GM23248 (cell line): ENCODE results near the gene ZSWIM5. TPM values are rescaled to one million over a fixed set of nuclear protein-coding genes. Genes with fewer than 3 reads are reported as not detected.

ENCODE experiments used
- DNase-seq: peaks from one replicate; pipeline ENCODE4 v3.0.0-alpha.2; 2015
- H2AFZ ChIP-seq: fragments of 200-600 bp; sonication (generic); 2 replicates; pipeline ENCODE4 v1.6.1; 2016; ENCODE audit warnings: antibody characterized with exemption
- H3F3A ChIP-seq: fragments of 200-600 bp; sonication (generic); 2 replicates; pipeline ENCODE4 v1.6.1; 2016; ENCODE audit warnings: mild to moderate bottlenecking, antibody characterized with exemption, mixed run types; ENCODE audit not compliant: insufficient read depth
- H3K27ac ChIP-seq: fragments of 200-600 bp; sonication (generic); 2 replicates; pipeline ENCODE4 v1.5.1; 2016; ENCODE audit warnings: mild to moderate bottlenecking
- H3K27me3 ChIP-seq: fragments of 200-600 bp; sonication (generic); replicated peaks from 2 replicates; pipeline ENCODE4 v1.6.1; 2016; ENCODE audit warnings: mild to moderate bottlenecking; ENCODE audit not compliant: insufficient read depth
- H3K36me3 ChIP-seq: fragments of 200-600 bp; sonication (generic); 2 replicates; pipeline ENCODE4 v1.6.1; 2016; ENCODE audit warnings: low read depth, mild to moderate bottlenecking
- H3K4me1 ChIP-seq: fragments of 200-600 bp; sonication (generic); 2 replicates; pipeline ENCODE4 v1.6.1; 2016; ENCODE audit warnings: mild to moderate bottlenecking; ENCODE audit not compliant: insufficient read depth
- H3K4me2 ChIP-seq: fragments of 200-600 bp; sonication (generic); one replicate; pipeline ENCODE4 v1.6.1; 2016; ENCODE audit warnings: mild to moderate bottlenecking; ENCODE audit not compliant: unreplicated experiment
- H3K4me3 ChIP-seq: fragments of 200-600 bp; sonication (generic); 2 replicates; pipeline ENCODE4 v1.5.1; 2016; ENCODE audit warnings: mild to moderate bottlenecking
- H3K79me2 ChIP-seq: fragments of 200-600 bp; sonication (generic); 2 replicates; pipeline ENCODE4 v1.6.1; 2016; ENCODE audit warnings: mild to moderate bottlenecking; ENCODE audit not compliant: insufficient read depth
- H3K9ac ChIP-seq: fragments of 200-600 bp; sonication (generic); 2 replicates; pipeline ENCODE4 v1.6.1; 2016; ENCODE audit warnings: mild to moderate bottlenecking
- H3K9me2 ChIP-seq: fragments of 200-600 bp; sonication (generic); 2 replicates; pipeline ENCODE4 v1.6.1; 2016; ENCODE audit warnings: mixed run types, mild to moderate bottlenecking, moderate library complexity; ENCODE audit not compliant: insufficient read depth
- H3K9me3 ChIP-seq: fragments of 200-600 bp; sonication (generic); one replicate; pipeline ENCODE4 v1.6.1; 2017; ENCODE audit warnings: low read depth
- H4K20me1 ChIP-seq: fragments of 200-600 bp; sonication (generic); 2 replicates; pipeline ENCODE4 v1.6.0; 2016; ENCODE audit not compliant: insufficient read depth
- EZH2 ChIP-seq: fragments of 200-600 bp; sonication (generic); IDR thresholded peaks from 2 replicates; pipeline ENCODE4 v1.6.1; 2018; ENCODE audit warnings: antibody characterized with exemption, mild to moderate bottlenecking; ENCODE audit not compliant: insufficient read depth, poor library complexity, severe bottlenecking
- EZH2phosphoT487 ChIP-seq: fragments of 200-600 bp; sonication (generic); IDR thresholded peaks from 2 replicates; pipeline ENCODE4 v1.6.1; 2018; ENCODE audit warnings: antibody characterized with exemption, moderate library complexity, mild to moderate bottlenecking, low read depth; ENCODE audit not compliant: insufficient read depth
- WGBS, 2 experiments: methylation state at CpG; one replicate each; pipeline ENCODE4 v1.1.6; 2015 to 2017; ENCODE audit warnings: low lambda C conversion rate in 2 of 2, low coverage in 1 of 2; ENCODE audit errors: missing lambda C conversion rate in 2 of 2; 5-methylcytosine and 5-hydroxymethylcytosine counted together
- in situ Hi-C: fragments of 300-500 bp; cut with MboI; formaldehyde crosslinking; loops from 2 replicates; pipeline ENCODE4 v1.15.0; 2020
- polyA plus RNA-seq: library from polyadenylated mRNA; unstranded; fragments of >200 nt; fragmentation: Nextera tagmentation; extraction: Ambion mirVana; gene quantifications from 2 replicates; pipeline ENCODE4 v1.2.1, GENCODE V29; 2016
- total RNA-seq: library from RNA; depleted of rRNA; stranded (reverse); fragments of >200 nt; shearing (Covaris generic); gene quantifications from 2 replicates; pipeline ENCODE4 v1.2.3, GENCODE V29; 2014

Gene ZSWIM5
- total and polyA plus RNA-seq, 2 experiments from 2014 or later, result 0.06 to 0.54 TPM

GRCh38 chr1:45011837-45012638 is 194.4 kb downstream of the ZSWIM5 start, which contains the start of gene UROD:
Gene UROD, plus strand, starts transcription at chr1:45012254. Its CDS starts 12 bp downstream, at chr1:45012266.
- Histone ChIP-seq H3K9ac (peak within 1 kb of the TSS; percentile 88), H3K36me3 (0 out of 2 replicates have a peak, but pooled peaks cover 5% of the 10 kb centered on the region), H3F3A (peaks cover 9% of the 10 kb centered on the region; the same call in 1 of the 2 replicates), H3K9me2 (no peaks in the 10 kb centered on the region), H4K20me1 (no peaks in the 10 kb centered on the region), H3K27ac (peak within 1 kb of the TSS; percentile 73), H3K4me3 (peak within 1 kb of the TSS; percentile 82), H3K4me2 (peak within 1 kb of the TSS; percentile 92), H2AFZ (peak within 1 kb of the TSS; percentile 100), H3K79me2 (peaks cover 40% of the 10 kb centered on the region), H3K4me1 (peaks cover 16% of the 10 kb centered on the region), H3K27me3 (no peaks in the 10 kb centered on the region), H3K9me3 (no peaks in the 10 kb centered on the region)
- TF ChIP-seq EZH2phosphoT487, result no peak
- TF ChIP-seq EZH2, result no peak
- DNase-seq, result peak; percentile 99
- in situ Hi-C loops, result loop anchor here (10.0 kb wide), 1 partner anchor 483 kb away; the partner anchor contains the start of gene TESK2
- 0 to 4% methylated on average over 20 to 21 of the region's 21 CpGs for WGBS, 2 experiments

GRCh38 chr1:45010855-45011811 is 195.3 kb downstream of the ZSWIM5 start, which contains the start of gene HECTD3:
Gene HECTD3, minus strand, starts transcription at chr1:45011324. Its CDS starts 67 bp downstream, at chr1:45011257.
- Histone ChIP-seq H3K9ac (peak within 1 kb of the TSS; percentile 88), H2AFZ (peak within 1 kb of the TSS; percentile 100), H3K9me3 (no peaks in the 10 kb centered on the region), H3K27ac (peak within 1 kb of the TSS; percentile 73), H3K9me2 (no peaks in the 10 kb centered on the region), H3K36me3 (0 out of 2 replicates have a peak, but pooled peaks cover 5% of the 10 kb centered on the region), H3F3A (peaks cover 9% of the 10 kb centered on the region; the same call in 1 of the 2 replicates), H3K27me3 (no peaks in the 10 kb centered on the region), H4K20me1 (no peaks in the 10 kb centered on the region), H3K79me2 (peaks cover 40% of the 10 kb centered on the region), H3K4me3 (peak within 1 kb of the TSS; percentile 82), H3K4me2 (peak within 1 kb of the TSS; percentile 92), H3K4me1 (peaks cover 16% of the 10 kb centered on the region)
- in situ Hi-C loops, result loop anchor here (10.0 kb wide), 1 partner anchor 484 kb away; the partner anchor contains the start of gene TESK2
- DNase-seq, result peak; percentile 87
- WGBS, 2 experiments, result 0 to 2% methylated on average over 45 to 50 of the region's 62 CpGs
- TF ChIP-seq EZH2phosphoT487, result no peak
- no peak for TF ChIP-seq EZH2

GRCh38 chr1:45009956-45010854 is 196.2 kb downstream of the ZSWIM5 start:
- DNase-seq, result peak; percentile 45
- TF ChIP-seq EZH2 (no peak), EZH2phosphoT487 (no peak)
- peaks cover 40% of the 10 kb centered on the region for H3K79me2 ChIP-seq
- H3K27ac ChIP-seq, result no peak overlapping the region
- H3K4me2 ChIP-seq, result peak overlapping the region; percentile 92
- in situ Hi-C loops, result loop anchor here (10.0 kb wide), 2 partner anchors 175 to 485 kb away; partner anchors contain the start of gene TESK2
- H3K4me3 ChIP-seq, result peak overlapping the region; percentile 82
- peaks cover 9% of the 10 kb centered on the region; the same call in 1 of the 2 replicates for H3F3A ChIP-seq
- H3K4me1 ChIP-seq, result peaks cover 16% of the 10 kb centered on the region
- peak overlapping the region; percentile 100 for H2AFZ ChIP-seq
- WGBS, 2 experiments, result 15 to 16% methylated on average over 40 of the region's 41 CpGs
- no peaks in the 10 kb centered on the region for H4K20me1 ChIP-seq
- H3K9me2 ChIP-seq, result no peaks in the 10 kb centered on the region
- no peaks in the 10 kb centered on the region for H3K27me3 ChIP-seq
- peak overlapping the region; percentile 88 for H3K9ac ChIP-seq
- no peaks in the 10 kb centered on the region for H3K9me3 ChIP-seq
- 0 out of 2 replicates have a peak, but pooled peaks cover 5% of the 10 kb centered on the region for H3K36me3 ChIP-seq
